Kidney (tissue), 14 donors: ENCODE results near the gene FER1L5. TPM values are rescaled to one million over a fixed set of nuclear protein-coding genes. Genes with fewer than 3 reads are reported as not detected.

Source experiments
- DNase-seq, 5 donors: peaks; one replicate each; pipeline ENCODE4 v3.0.0-alpha.2; 2013 to 2020
- FAIRE-seq: peaks from 2 replicates; lab custom pipeline; 2012; peaks lifted over from hg19 to GRCh38; lab: Jason Lieb, UNC
- H3K27ac ChIP-seq, 2 donors: one replicate each; pipeline ENCODE4 v1.7.0; 2013; ENCODE audit warnings: low read depth in 2 of 2, low read length in 2 of 2, inconsistent platforms in 1 of 2
- H3K27me3 ChIP-seq: one replicate; pipeline ENCODE4 v1.7.1; 2013; ENCODE audit warnings: low read length, inconsistent platforms; ENCODE audit not compliant: control insufficient read depth, insufficient read depth
- H3K36me3 ChIP-seq, 3 donors: one replicate each; pipeline versions ENCODE4 v1.7.0 to v1.7.1; 2013; ENCODE audit warnings: low read length in 3 of 3, control low read depth in 1 of 3, inconsistent platforms in 1 of 3; ENCODE audit not compliant: insufficient read depth in 3 of 3, control insufficient read depth in 2 of 3
- H3K4me1 ChIP-seq, 3 donors: one replicate each; pipeline versions ENCODE4 v1.7.0 to v1.7.1; 2013; ENCODE audit warnings: low read length in 3 of 3, inconsistent platforms in 1 of 3, low read depth in 1 of 3; ENCODE audit not compliant: control insufficient read depth in 2 of 3, insufficient read depth in 2 of 3
- H3K4me3 ChIP-seq, 3 donors: one replicate each; pipeline versions ENCODE4 v1.7.0 to v1.8.1; 2013; ENCODE audit warnings: low read length in 3 of 3, control low read depth in 1 of 3, inconsistent platforms in 1 of 3
- H3K9ac ChIP-seq, 3 donors: one replicate each; pipeline versions ENCODE4 v1.7.0 to v1.7.1; 2013; ENCODE audit warnings: low read length in 3 of 3, control low read depth in 1 of 3, inconsistent platforms in 1 of 3
- H3K9me3 ChIP-seq, 3 donors: one replicate each; pipeline versions ENCODE4 v1.7.0 to v1.7.1; 2013; ENCODE audit warnings: low read length in 3 of 3, control low read depth in 1 of 3, inconsistent platforms in 1 of 3; ENCODE audit not compliant: control insufficient read depth in 2 of 3, insufficient read depth in 1 of 3
- intact Hi-C: fragments of 100-400 bp; cut with DNase I; formaldehyde crosslinking; loops from one replicate; pipeline ENCODE4 v1.11.1; 2022
- polyA plus RNA-seq: library from polyadenylated mRNA; stranded (reverse); fragments of 350-450 nt; fragmentation: Illumina TruSeq; extraction: RNeasy Lipid Tissue Mini Kit (QIAGEN cat#74804); gene quantifications from one replicate; pipeline ENCODE4 v1.2.3, GENCODE V29; 2014; ENCODE audit warnings: low read depth, low replicate concordance; ENCODE audit not compliant: insufficient read depth
- total RNA-seq: library from RNA; stranded (reverse); fragmentation: NEBNext Ultra II Directional; extraction: Animal tissue kit (Norgen Biotek cat#: 25700); gene quantifications from one replicate; pipeline ENCODE4 v1.2.1, GENCODE V29; 2021
- TF ChIP-seq, protein P1 (sequence below): IDR thresholded peaks from 3 replicates; pipeline ENCODE4 v1.5.1; 2012; ENCODE audit warnings: mild to moderate bottlenecking, moderate library complexity, borderline replicate concordance; ENCODE audit not compliant: insufficient read depth; ENCODE audit errors: extremely low read depth
- donor health status: control.
- donor health status: control.
- donor health status: control.
- donor health status: control.
- donor health status: control.
- donor health status: DM: yes; HTN: yes; CAD: no.
- donor health status: Normal renal cell carcinoma (clear cell type).

The FER1L5 gene
- total and polyA plus RNA-seq, 2 donors from 2014 or later, result 0.15 to 1.3 TPM

DNA sequence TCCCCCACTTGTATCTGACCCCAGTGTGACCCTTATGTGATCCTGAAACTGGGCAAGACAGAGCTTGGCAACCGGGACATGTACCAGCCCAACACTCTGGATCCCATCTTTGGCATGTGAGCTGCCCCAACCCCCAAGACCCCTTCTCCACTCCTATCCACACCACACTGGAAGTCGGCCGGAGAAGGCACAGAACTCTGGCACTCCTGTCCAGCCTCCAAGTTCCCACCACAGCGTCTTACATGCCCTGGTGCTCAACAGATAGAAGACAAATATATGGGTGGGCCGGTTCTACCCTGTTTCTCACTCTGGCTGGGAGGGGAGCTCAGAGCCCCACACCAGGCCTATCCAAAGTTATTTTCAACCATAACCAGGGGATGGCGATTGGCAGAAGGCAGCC lies 56.5 kb downstream of the FER1L5 start:
- no peak overlapping the region for H3K4me3 ChIP-seq
- no peaks in the 10 kb centered on the region for H3K4me1 ChIP-seq
- TF ChIP-seq, protein P1, sequence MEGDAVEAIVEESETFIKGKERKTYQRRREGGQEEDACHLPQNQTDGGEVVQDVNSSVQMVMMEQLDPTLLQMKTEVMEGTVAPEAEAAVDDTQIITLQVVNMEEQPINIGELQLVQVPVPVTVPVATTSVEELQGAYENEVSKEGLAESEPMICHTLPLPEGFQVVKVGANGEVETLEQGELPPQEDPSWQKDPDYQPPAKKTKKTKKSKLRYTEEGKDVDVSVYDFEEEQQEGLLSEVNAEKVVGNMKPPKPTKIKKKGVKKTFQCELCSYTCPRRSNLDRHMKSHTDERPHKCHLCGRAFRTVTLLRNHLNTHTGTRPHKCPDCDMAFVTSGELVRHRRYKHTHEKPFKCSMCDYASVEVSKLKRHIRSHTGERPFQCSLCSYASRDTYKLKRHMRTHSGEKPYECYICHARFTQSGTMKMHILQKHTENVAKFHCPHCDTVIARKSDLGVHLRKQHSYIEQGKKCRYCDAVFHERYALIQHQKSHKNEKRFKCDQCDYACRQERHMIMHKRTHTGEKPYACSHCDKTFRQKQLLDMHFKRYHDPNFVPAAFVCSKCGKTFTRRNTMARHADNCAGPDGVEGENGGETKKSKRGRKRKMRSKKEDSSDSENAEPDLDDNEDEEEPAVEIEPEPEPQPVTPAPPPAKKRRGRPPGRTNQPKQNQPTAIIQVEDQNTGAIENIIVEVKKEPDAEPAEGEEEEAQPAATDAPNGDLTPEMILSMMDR, result no peak
- no peak overlapping the region for H3K9ac ChIP-seq
- FAIRE-seq, result no peak
- intact Hi-C loops, result no loop called here
- no peaks in the 10 kb centered on the region for H3K9me3 ChIP-seq
- no peak for DNase-seq
- no peak overlapping the region for H3K27ac ChIP-seq
- peaks cover 0 to 1% (median 0%) of the 10 kb centered on the region in 3 donors for H3K36me3 ChIP-seq
- H3K27me3 ChIP-seq, result no peaks in the 10 kb centered on the region

DNA sequence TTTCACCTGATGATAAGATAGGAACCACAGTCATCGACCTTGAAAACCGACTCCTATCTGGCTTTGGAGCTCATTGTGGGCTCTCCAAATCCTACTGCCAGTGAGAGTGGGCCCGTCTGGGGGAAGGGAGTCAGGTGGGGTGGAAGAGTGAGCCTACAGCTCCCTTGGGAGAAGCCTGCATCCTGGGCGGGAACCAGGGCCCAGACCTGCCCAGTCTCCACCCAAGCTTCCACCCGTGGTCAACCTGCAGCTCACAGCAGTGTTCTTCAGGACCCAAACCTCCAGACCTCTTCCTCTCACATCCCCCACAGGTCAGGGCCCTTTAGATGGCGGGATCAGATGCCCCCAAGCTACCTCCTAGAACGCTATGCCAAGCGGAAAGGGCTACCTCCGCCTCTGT lies 57.1 kb downstream of the FER1L5 start:
- no peaks in the 10 kb centered on the region for H3K27me3 ChIP-seq
- H3K9me3 ChIP-seq, result no peaks in the 10 kb centered on the region
- H3K27ac ChIP-seq, result no peak overlapping the region
- intact Hi-C loops, result no loop called here
- no peak overlapping the region for H3K9ac ChIP-seq
- TF ChIP-seq, protein P1, result no peak
- FAIRE-seq (no peak), DNase-seq (no peak)
- no peak overlapping the region for H3K4me3 ChIP-seq
- no peaks in the 10 kb centered on the region for H3K4me1 ChIP-seq
- peaks cover 0 to 7% (median 0%) of the 10 kb centered on the region in 3 donors for H3K36me3 ChIP-seq

DNA sequence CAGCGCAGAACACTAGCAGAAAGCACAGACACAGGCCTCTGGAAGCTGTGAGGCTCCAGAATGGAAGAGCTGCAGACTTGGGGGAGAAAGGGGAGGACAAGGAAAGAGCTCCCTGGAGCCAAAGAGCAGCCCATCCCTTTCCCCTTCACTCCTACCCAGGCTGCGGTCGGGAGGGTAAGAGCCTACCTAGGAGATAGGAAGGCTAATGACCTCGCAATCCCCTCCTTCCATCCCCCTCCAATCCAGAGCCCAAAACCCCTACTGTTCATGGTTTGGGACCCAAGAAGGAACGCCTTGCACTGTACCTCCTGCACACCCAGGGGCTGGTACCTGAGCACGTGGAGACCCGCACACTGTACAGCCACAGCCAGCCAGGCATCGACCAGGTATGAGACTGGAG lies 57.5 kb downstream of the FER1L5 start:
- Histone ChIP-seq H3K4me1 (no peaks in the 10 kb centered on the region), H3K9ac (no peak overlapping the region), H3K36me3 (peaks cover 0 to 11% (median 3%) of the 10 kb centered on the region in 3 donors), H3K27me3 (no peaks in the 10 kb centered on the region), H3K4me3 (no peak overlapping the region), H3K27ac (no peak overlapping the region), H3K9me3 (no peaks in the 10 kb centered on the region)
- FAIRE-seq (no peak), DNase-seq (no peak)
- TF ChIP-seq, protein P1, result no peak
- intact Hi-C loops, result no loop called here

DNA sequence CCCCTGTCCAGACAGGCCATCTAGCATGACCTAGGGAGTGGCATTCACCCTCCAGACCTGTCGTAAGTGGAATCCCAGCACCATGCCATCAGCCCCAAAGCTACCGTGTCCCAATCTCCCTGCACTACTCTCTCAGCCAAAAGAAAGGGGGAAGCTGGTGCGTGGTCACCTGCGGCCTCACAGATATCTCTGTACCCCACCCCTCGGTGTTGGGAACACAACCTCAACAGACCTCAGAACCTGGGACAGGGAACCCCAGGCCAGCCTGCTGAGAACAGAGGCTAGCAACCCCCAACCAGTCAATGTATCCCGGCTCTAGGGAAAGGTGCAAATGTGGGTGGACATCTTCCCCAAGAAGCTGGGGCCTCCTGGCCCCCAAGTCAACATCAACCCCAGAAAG lies 59.1 kb downstream of the FER1L5 start:
- Histone ChIP-seq H3K9ac (no peak overlapping the region), H3K4me1 (no peaks in the 10 kb centered on the region), H3K27me3 (no peaks in the 10 kb centered on the region), H3K9me3 (no peaks in the 10 kb centered on the region), H3K36me3 (peaks cover 2 to 25% (median 12%) of the 10 kb centered on the region in 3 donors), H3K4me3 (no peak overlapping the region), H3K27ac (no peak overlapping the region)
- DNase-seq (peak in 1 of 5 donors; percentile 10), FAIRE-seq (no peak)
- intact Hi-C loops, result no loop called here
- TF ChIP-seq, protein P1, result no peak
